Measurements from ENCODE around the gene P3H4.
"Not testable (repeated sequence)": the region's sequence is repeated elsewhere in the genome, so short reads cannot be mapped to it uniquely, and the experiment has no call there.

The P3H4 gene

GRCh38 chr17:41811549-41812380, at the start of gene P3H4:
TSS of gene P3H4 (minus strand) at chr17:41811949. CDS start at chr17:41811915, 34 bp downstream.
- Histone ChIP-seq H3K4me2 (ENCODE audit: low read length) (peak within 1 kb of the TSS; percentile 80), H3K79me2 (no peaks in the 10 kb centered on the region), H3K9me3 (ENCODE audit: control insufficient read depth, low read length) (no peaks in the 10 kb centered on the region), H3K27ac (peak within 1 kb of the TSS; percentile 70), H3K27me3 (ENCODE audit: control insufficient read depth, insufficient read depth, low read length) (no peaks in the 10 kb centered on the region), H3K36me3 (ENCODE audit: control insufficient read depth, insufficient read depth, low read length) (no peaks in the 10 kb centered on the region), H3K9ac (peak within 1 kb of the TSS; percentile 37), H2AFZ (peak within 1 kb of the TSS; percentile 99), H3K4me3 (ENCODE audit: low read depth, low read length) (peak within 1 kb of the TSS; percentile 74), H3K4me1 (peaks cover 12% of the 10 kb centered on the region)
- peak; percentile 65 for TF ChIP-seq CTCF (IDR thresholded peaks at IDR 0.05)

- Histone ChIP-seq H3K79me2 (peaks cover 47% of the 10 kb centered on the region), H3K4me2 (ENCODE audit: low read length) (no peak overlapping the region), H3K36me3 (ENCODE audit: control insufficient read depth, insufficient read depth, low read length) (no peaks in the 10 kb centered on the region), H3K4me1 (no peaks in the 10 kb centered on the region), H3K9ac (no peak overlapping the region), H3K27ac (no peak overlapping the region), H3K4me3 (ENCODE audit: low read depth, low read length) (no peak overlapping the region), H3K9me3 (ENCODE audit: control insufficient read depth, low read length) (no peaks in the 10 kb centered on the region), H3K27me3 (ENCODE audit: control insufficient read depth, insufficient read depth, low read length) (no peaks in the 10 kb centered on the region), H2AFZ (no peak overlapping the region)
- no peak for TF ChIP-seq CTCF (IDR thresholded peaks at IDR 0.05)
Observed at GRCh38 chr17:41860254-41860931, 48.6 kb upstream of the P3H4 start.

GRCh38 chr17:41851382-41851781, 39.6 kb upstream of the P3H4 start:
- not testable (repeated sequence) for H2AFZ ChIP-seq; H3K27ac ChIP-seq; H3K27me3 ChIP-seq (ENCODE audit: control insufficient read depth, insufficient read depth, low read length); H3K4me1 ChIP-seq; H3K4me3 ChIP-seq (ENCODE audit: low read depth, low read length); H3K9me3 ChIP-seq (ENCODE audit: control insufficient read depth, low read length); H3K4me2 ChIP-seq (ENCODE audit: low read length); H3K36me3 ChIP-seq (ENCODE audit: control insufficient read depth, insufficient read depth, low read length); H3K9ac ChIP-seq; H3K79me2 ChIP-seq

GRCh38 chr17:41849251-41849990, 37.7 kb upstream of the P3H4 start:
- Histone ChIP-seq H3K4me3 (ENCODE audit: low read depth, low read length) (no peak overlapping the region), H3K9me3 (ENCODE audit: control insufficient read depth, low read length) (no peaks in the 10 kb centered on the region), H3K27ac (no peak overlapping the region), H3K27me3 (ENCODE audit: control insufficient read depth, insufficient read depth, low read length) (no peaks in the 10 kb centered on the region), H3K36me3 (ENCODE audit: control insufficient read depth, insufficient read depth, low read length) (no peaks in the 10 kb centered on the region), H3K9ac (no peak overlapping the region), H3K79me2 (peaks cover 15% of the 10 kb centered on the region), H3K4me1 (peaks cover 7% of the 10 kb centered on the region), H2AFZ (no peak overlapping the region), H3K4me2 (ENCODE audit: low read length) (no peak overlapping the region)
- TF ChIP-seq CTCF (IDR thresholded peaks at IDR 0.05) = no peak

GRCh38 chr17:41848788-41849187, 37.0 kb upstream of the P3H4 start:
- H3K9me3 ChIP-seq (ENCODE audit: control insufficient read depth, low read length) = no peaks in the 10 kb centered on the region
- no peak overlapping the region for H2AFZ ChIP-seq
- no peaks in the 10 kb centered on the region for H3K27me3 ChIP-seq (ENCODE audit: control insufficient read depth, insufficient read depth, low read length)
- no peak overlapping the region for H3K4me3 ChIP-seq (ENCODE audit: low read depth, low read length)
- peaks cover 3% of the 10 kb centered on the region for H3K4me1 ChIP-seq
- no peak overlapping the region for H3K4me2 ChIP-seq (ENCODE audit: low read length)
- TF ChIP-seq CTCF (IDR thresholded peaks at IDR 0.05) = no peak
- H3K36me3 ChIP-seq (ENCODE audit: control insufficient read depth, insufficient read depth, low read length) = no peaks in the 10 kb centered on the region
- no peak overlapping the region for H3K27ac ChIP-seq
- no peak overlapping the region for H3K9ac ChIP-seq
- H3K79me2 ChIP-seq = peaks cover 15% of the 10 kb centered on the region
